B cell (primary cell): ENCODE data around the gene KRTAP5-10.

ENCODE experiments used
- EZH2 ChIP-seq: IDR thresholded peaks from 2 replicates; pipeline ENCODE4 v1.6.1; 2012; ENCODE audit warnings: borderline replicate concordance, low read depth, mild to moderate bottlenecking, moderate library complexity, low read length; ENCODE audit not compliant: insufficient read depth, poor library complexity, severe bottlenecking
- TF ChIP-seq, protein P1 (sequence below): fragments of 200-600 bp; IDR thresholded peaks from one replicate; pipeline ENCODE4 v1.8.0; 2022; ENCODE audit warnings: antibody characterized with exemption, mild to moderate bottlenecking

DNA sequence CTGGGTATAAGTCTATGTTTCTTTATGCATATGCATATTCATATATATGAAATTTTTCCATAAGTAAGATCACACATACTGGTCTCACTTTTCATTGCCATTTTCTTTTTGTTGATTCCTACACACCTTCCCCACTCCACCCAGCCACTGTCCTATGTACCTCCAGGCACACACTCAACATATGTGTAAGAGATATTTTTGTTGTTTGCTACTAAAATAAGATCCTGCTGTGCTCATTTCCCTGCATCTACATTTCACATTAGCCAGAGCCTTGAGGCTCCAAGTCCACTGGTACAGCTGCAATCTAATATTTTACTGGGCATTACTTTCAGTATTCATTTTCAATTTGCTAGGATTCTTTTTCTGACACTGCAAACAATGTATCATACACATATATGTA, 8.1 kb upstream of the KRTAP5-10 start:
- TF ChIP-seq, protein P1, sequence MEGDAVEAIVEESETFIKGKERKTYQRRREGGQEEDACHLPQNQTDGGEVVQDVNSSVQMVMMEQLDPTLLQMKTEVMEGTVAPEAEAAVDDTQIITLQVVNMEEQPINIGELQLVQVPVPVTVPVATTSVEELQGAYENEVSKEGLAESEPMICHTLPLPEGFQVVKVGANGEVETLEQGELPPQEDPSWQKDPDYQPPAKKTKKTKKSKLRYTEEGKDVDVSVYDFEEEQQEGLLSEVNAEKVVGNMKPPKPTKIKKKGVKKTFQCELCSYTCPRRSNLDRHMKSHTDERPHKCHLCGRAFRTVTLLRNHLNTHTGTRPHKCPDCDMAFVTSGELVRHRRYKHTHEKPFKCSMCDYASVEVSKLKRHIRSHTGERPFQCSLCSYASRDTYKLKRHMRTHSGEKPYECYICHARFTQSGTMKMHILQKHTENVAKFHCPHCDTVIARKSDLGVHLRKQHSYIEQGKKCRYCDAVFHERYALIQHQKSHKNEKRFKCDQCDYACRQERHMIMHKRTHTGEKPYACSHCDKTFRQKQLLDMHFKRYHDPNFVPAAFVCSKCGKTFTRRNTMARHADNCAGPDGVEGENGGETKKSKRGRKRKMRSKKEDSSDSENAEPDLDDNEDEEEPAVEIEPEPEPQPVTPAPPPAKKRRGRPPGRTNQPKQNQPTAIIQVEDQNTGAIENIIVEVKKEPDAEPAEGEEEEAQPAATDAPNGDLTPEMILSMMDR, result no peak
- TF ChIP-seq EZH2, result no peak
